Measurements from ENCODE around the gene SH3YL1. TPM values are rescaled to one million over a fixed set of nuclear protein-coding genes. Genes with fewer than 3 reads are reported as not detected.

The SH3YL1 gene
- 19.4 and 26.6 TPM in 2 replicates for total RNA-seq (2014; rRNA removed; shearing (Covaris generic); ENCODE audit: low replicate concordance)

- peaks cover 2% of the 10 kb centered on the region; the same call in 1 of the 2 replicates for H3K9me3 ChIP-seq
- no peaks in the 10 kb centered on the region for H3K27me3 ChIP-seq
- peak within 1 kb of the TSS; percentile 76 for H3K4me3 ChIP-seq
- H3K36me3 ChIP-seq: peaks cover 31% of the 10 kb centered on the region
- no peak for DNase-seq
Measured at GRCh38 chr2:263774-264492, at the start of gene SH3YL1. Gene SH3YL1, minus strand, starts transcription at chr2:264032. Its CDS starts 48 bp downstream, at chr2:263984.

- no peak for DNase-seq
- Histone ChIP-seq H3K36me3 (no peaks in the 10 kb centered on the region), H3K27me3 (no peaks in the 10 kb centered on the region), H3K4me3 (no peak overlapping the region), H3K9me3 (no peaks in the 10 kb centered on the region)
Measured at GRCh38 chr2:310994-311393, 47.2 kb upstream of the SH3YL1 start.

- Histone ChIP-seq H3K36me3 (no peaks in the 10 kb centered on the region), H3K4me3 (no peak overlapping the region), H3K9me3 (no peaks in the 10 kb centered on the region), H3K27me3 (no peaks in the 10 kb centered on the region)
- DNase-seq: no peak
Measured at GRCh38 chr2:309954-310510, 46.2 kb upstream of the SH3YL1 start.

GRCh38 chr2:309148-309953 lies 45.5 kb upstream of the SH3YL1 start:
- DNase-seq: no peak
- H3K4me3 ChIP-seq: no peak overlapping the region
- no peaks in the 10 kb centered on the region for H3K27me3 ChIP-seq

GRCh38 chr2:305366-305765 lies 41.5 kb upstream of the SH3YL1 start:
- H3K36me3 ChIP-seq: no peaks in the 10 kb centered on the region
- H3K27me3 ChIP-seq: no peaks in the 10 kb centered on the region
- H3K4me3 ChIP-seq: no peak overlapping the region
- H3K9me3 ChIP-seq: no peaks in the 10 kb centered on the region
- DNase-seq: no peak

More at GRCh38 chr2:309148-309953, 45.5 kb upstream of the SH3YL1 start:
- Histone ChIP-seq H3K36me3 (no peaks in the 10 kb centered on the region), H3K9me3 (no peaks in the 10 kb centered on the region)

- no peaks in the 10 kb centered on the region for H3K36me3 ChIP-seq
- no peak for DNase-seq
- no peaks in the 10 kb centered on the region for H3K9me3 ChIP-seq
- no peak overlapping the region for H3K4me3 ChIP-seq
- H3K27me3 ChIP-seq: peaks cover 5% of the 10 kb centered on the region; the same call in 1 of the 2 replicates
Measured at GRCh38 chr2:296354-296753, 32.5 kb upstream of the SH3YL1 start.

GRCh38 chr2:295090-295489 lies 31.3 kb upstream of the SH3YL1 start:
- Histone ChIP-seq H3K36me3 (no peaks in the 10 kb centered on the region), H3K4me3 (no peak overlapping the region), H3K27me3 (peaks cover 5% of the 10 kb centered on the region; the same call in 1 of the 2 replicates), H3K9me3 (no peaks in the 10 kb centered on the region)
- DNase-seq: no peak

- H3K9me3 ChIP-seq: no peaks in the 10 kb centered on the region
- H3K27me3 ChIP-seq: peaks cover 8% of the 10 kb centered on the region; the same call in 1 of the 2 replicates
- DNase-seq: peak; percentile 63
- no peaks in the 10 kb centered on the region for H3K36me3 ChIP-seq
- H3K4me3 ChIP-seq: peak overlapping the region; percentile 13
Measured at GRCh38 chr2:290090-290722, 26.4 kb upstream of the SH3YL1 start.

GRCh38 chr2:289362-290089 lies 25.7 kb upstream of the SH3YL1 start:
- H3K4me3 ChIP-seq: peak overlapping the region; percentile 13
- H3K36me3 ChIP-seq: no peaks in the 10 kb centered on the region
- H3K27me3 ChIP-seq: peaks cover 8% of the 10 kb centered on the region; the same call in 1 of the 2 replicates
- H3K9me3 ChIP-seq: no peaks in the 10 kb centered on the region
- no peak for DNase-seq

- peak overlapping the region; percentile 13; the same call in 1 of the 2 replicates for H3K4me3 ChIP-seq
- DNase-seq: no peak
- H3K27me3 ChIP-seq: peaks cover 8% of the 10 kb centered on the region; the same call in 1 of the 2 replicates
- H3K9me3 ChIP-seq: no peaks in the 10 kb centered on the region
- no peaks in the 10 kb centered on the region for H3K36me3 ChIP-seq
Measured at GRCh38 chr2:288758-289361, 25.0 kb upstream of the SH3YL1 start.

- H3K36me3 ChIP-seq: no peaks in the 10 kb centered on the region
- DNase-seq: peak; percentile 31
- no peak within 1 kb of the TSS; the same call in 1 of the 2 replicates for H3K4me3 ChIP-seq
- peaks cover 8% of the 10 kb centered on the region; the same call in 1 of the 2 replicates for H3K27me3 ChIP-seq
- H3K9me3 ChIP-seq: no peaks in the 10 kb centered on the region
Measured at GRCh38 chr2:287911-288757, 24.3 kb upstream of the SH3YL1 start, which contains the start of gene ALKAL2. Gene ALKAL2, minus strand, starts transcription at chr2:288091. Its CDS starts 256 bp downstream, at chr2:287835.

GRCh38 chr2:287471-287885 lies 23.6 kb upstream of the SH3YL1 start:
- no peaks in the 10 kb centered on the region; the same call in 1 of the 2 replicates for H3K36me3 ChIP-seq
- DNase-seq: peak; percentile 28
- no peaks in the 10 kb centered on the region for H3K9me3 ChIP-seq
- H3K27me3 ChIP-seq: peaks cover 8% of the 10 kb centered on the region; the same call in 1 of the 2 replicates
- H3K4me3 ChIP-seq: no peak overlapping the region

GRCh38 chr2:286774-287392 lies 23.1 kb upstream of the SH3YL1 start:
- H3K9me3 ChIP-seq: no peaks in the 10 kb centered on the region
- H3K36me3 ChIP-seq: no peaks in the 10 kb centered on the region; the same call in 1 of the 2 replicates
- peaks cover 8% of the 10 kb centered on the region; the same call in 1 of the 2 replicates for H3K27me3 ChIP-seq
- DNase-seq: no peak
- no peak overlapping the region for H3K4me3 ChIP-seq

- Histone ChIP-seq H3K4me3 (no peak overlapping the region), H3K36me3 (peaks cover 3% of the 10 kb centered on the region; the same call in 1 of the 2 replicates), H3K27me3 (peaks cover 8% of the 10 kb centered on the region; the same call in 1 of the 2 replicates), H3K9me3 (no peaks in the 10 kb centered on the region)
- DNase-seq: no peak
Measured at GRCh38 chr2:286035-286434, 22.2 kb upstream of the SH3YL1 start.

Data from MG63 (cell line).